ENCODE measurements around the gene TXNRD3. TPM values are rescaled to one million over a fixed set of nuclear protein-coding genes. Genes with fewer than 3 reads are reported as not detected.

TXNRD3 gene
- total RNA-seq, 1 experiment from 2014 or later, result 22.5 TPM

- no peak overlapping the region for H2AFZ ChIP-seq
- H3K79me2 ChIP-seq (ENCODE audit: low read depth), result no peaks in the 10 kb centered on the region
- H3K9me2 ChIP-seq (ENCODE audit: insufficient read depth), result no peaks in the 10 kb centered on the region; the same call in 1 of the 2 replicates
- ChIA-PET POLR2A (ENCODE audit: unreplicated experiment) (no interaction called here), CTCF (interaction anchor here (0.6 to 1.2 kb wide), 2 partner anchors 24 to 293 kb away, joined by 3 read pairs; no protein-coding TSS in a partner anchor)
- no peaks in the 10 kb centered on the region for H3F3A ChIP-seq (ENCODE audit: insufficient read depth, low read depth)
- no TSS peak for BruUV-seq (replicated peaks)
- peak overlapping the region; percentile 60; the same call in 1 of the 2 replicates for H3K4me2 ChIP-seq
- H3K4me1 ChIP-seq (replicated peaks; ENCODE audit: insufficient read depth), result no peaks in the 10 kb centered on the region
- H3K27ac ChIP-seq, result no peak overlapping the region
- intact Hi-C loops (cut with micrococcal nuclease; ENCODE audit: unreplicated experiment), result loop anchor here (1.0 to 5.0 kb wide), 5 partner anchors 67 to 865 kb away; partner anchors contain the start of gene CHST13
- no peak for TF ChIP-seq CTCF (conservative IDR thresholded peaks at IDR 0.05)
- no peak for TF ChIP-seq EZH2 (IDR thresholded peaks at IDR 0.05; ENCODE audit: low read depth)
- no peaks in the 10 kb centered on the region for H3K36me3 ChIP-seq (ENCODE audit: low read depth)
- DNase-seq, result no peak
- H3K9me3 ChIP-seq (ENCODE audit: insufficient read depth, low read depth), result no peaks in the 10 kb centered on the region
- no peak overlapping the region for H3K4me3 ChIP-seq
- H4K20me1 ChIP-seq (ENCODE audit: insufficient read depth), result no peaks in the 10 kb centered on the region
- peaks cover 17% of the 10 kb centered on the region for H3K27me3 ChIP-seq (ENCODE audit: insufficient read depth, low read depth)
Measured at GRCh38 chr3:126678693-126679317, 23.9 kb upstream of the TXNRD3 start.

- Histone ChIP-seq H3K9me2 (ENCODE audit: insufficient read depth) (no peaks in the 10 kb centered on the region; the same call in 1 of the 2 replicates), H3F3A (ENCODE audit: insufficient read depth, low read depth) (no peaks in the 10 kb centered on the region), H3K27me3 (ENCODE audit: insufficient read depth, low read depth) (peaks cover 24% of the 10 kb centered on the region), H3K4me2 (no peak overlapping the region), H3K4me1 (replicated peaks; ENCODE audit: insufficient read depth) (no peaks in the 10 kb centered on the region), H3K79me2 (ENCODE audit: low read depth) (no peaks in the 10 kb centered on the region), H3K36me3 (ENCODE audit: low read depth) (no peaks in the 10 kb centered on the region), H3K4me3 (no peak overlapping the region), H3K9me3 (ENCODE audit: insufficient read depth, low read depth) (no peaks in the 10 kb centered on the region), H4K20me1 (ENCODE audit: insufficient read depth) (no peaks in the 10 kb centered on the region), H3K27ac (no peak overlapping the region), H2AFZ (no peak overlapping the region)
- POLR2A ChIA-PET (ENCODE audit: unreplicated experiment), result no interaction called here
- BruUV-seq (replicated peaks), result no TSS peak
- intact Hi-C loops (cut with micrococcal nuclease; ENCODE audit: unreplicated experiment), result loop anchor here (2.0 to 5.0 kb wide), 2 partner anchors 75 to 156 kb away; partner anchors contain the start of gene CHST13
- no peak for TF ChIP-seq EZH2 (IDR thresholded peaks at IDR 0.05; ENCODE audit: low read depth)
- TF ChIP-seq CTCF (conservative IDR thresholded peaks at IDR 0.05), result no peak
- CTCF ChIA-PET, result interaction anchor here (1.2 kb wide), 1 partner anchor 25 kb away, joined by 3 read pairs; no protein-coding TSS in a partner anchor
- DNase-seq, result no peak
Measured at GRCh38 chr3:126677862-126678503, 23.1 kb upstream of the TXNRD3 start.

DNA sequence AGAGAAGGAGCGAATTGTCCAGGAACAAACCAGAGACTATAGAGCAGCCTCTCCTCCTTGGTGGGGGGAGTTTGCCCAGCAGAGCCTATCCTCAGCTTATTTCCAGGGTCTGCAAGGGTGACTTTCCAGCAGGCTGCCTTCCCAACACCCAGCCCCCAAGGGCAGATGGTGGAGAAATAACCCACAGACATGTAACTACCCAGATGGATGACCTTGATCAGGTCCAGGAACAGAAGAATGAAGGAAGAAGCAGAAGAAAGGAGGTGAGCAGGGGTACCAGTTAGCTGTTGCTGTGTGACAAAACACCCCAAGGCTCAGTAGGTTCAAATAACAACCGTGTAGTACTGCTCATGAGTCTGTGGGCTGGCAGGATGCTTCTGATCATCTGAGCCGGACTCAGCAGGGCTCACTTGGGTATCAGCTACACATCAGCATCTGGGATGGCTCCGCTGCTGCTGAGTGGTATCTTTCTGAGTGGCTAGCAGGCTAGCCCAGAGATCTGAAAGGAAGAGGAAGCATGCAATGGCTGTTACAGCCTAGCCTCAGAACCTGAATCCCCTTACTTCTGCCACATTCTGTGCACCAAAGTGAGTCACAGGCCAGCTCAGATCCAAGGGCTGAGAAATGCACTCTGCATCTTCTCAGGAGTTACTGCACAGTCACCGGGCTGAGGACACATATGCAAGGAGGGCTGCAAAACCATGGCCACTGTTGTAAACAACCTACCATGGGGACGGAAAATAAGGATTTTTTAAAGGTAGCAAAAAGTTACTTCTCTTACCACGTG, 22.2 kb upstream of the TXNRD3 start:
- no peaks in the 10 kb centered on the region for H3K9me3 ChIP-seq (ENCODE audit: insufficient read depth, low read depth)
- H3K9me2 ChIP-seq (ENCODE audit: insufficient read depth), result no peaks in the 10 kb centered on the region; the same call in 1 of the 2 replicates
- intact Hi-C loops (cut with micrococcal nuclease; ENCODE audit: unreplicated experiment), result loop anchor here (5.0 kb wide), 1 partner anchor 155 kb away; the partner anchor contains the start of gene CHST13
- no peaks in the 10 kb centered on the region for H3K36me3 ChIP-seq (ENCODE audit: low read depth)
- POLR2A ChIA-PET (ENCODE audit: unreplicated experiment), result no interaction called here
- H3F3A ChIP-seq (ENCODE audit: insufficient read depth, low read depth), result no peaks in the 10 kb centered on the region
- H3K4me1 ChIP-seq (replicated peaks; ENCODE audit: insufficient read depth), result no peaks in the 10 kb centered on the region
- no peak overlapping the region for H2AFZ ChIP-seq
- no peak for TF ChIP-seq CTCF (conservative IDR thresholded peaks at IDR 0.05)
- H3K4me2 ChIP-seq, result no peak overlapping the region
- no peaks in the 10 kb centered on the region for H3K79me2 ChIP-seq (ENCODE audit: low read depth)
- no peak overlapping the region for H3K4me3 ChIP-seq
- no TSS peak for BruUV-seq (replicated peaks)
- DNase-seq, result no peak
- H3K27ac ChIP-seq, result no peak overlapping the region
- CTCF ChIA-PET, result no interaction called here
- no peaks in the 10 kb centered on the region for H4K20me1 ChIP-seq (ENCODE audit: insufficient read depth)
- peaks cover 24% of the 10 kb centered on the region for H3K27me3 ChIP-seq (ENCODE audit: insufficient read depth, low read depth)

Data from PC-9 (cell line).